AG09309 (cell line): ENCODE measurements around the gene RRM1.

ENCODE experiments used
- DNase-seq: peaks from one replicate; pipeline ENCODE4 v3.0.0-alpha.2; 2010; ENCODE audit warnings: low read depth
- H3K4me3 ChIP-seq: 2 replicates; pipeline ENCODE4 v1.5.1; 2011; ENCODE audit warnings: mild to moderate bottlenecking, low read depth, low read length, moderate library complexity; ENCODE audit not compliant: control insufficient read depth
- TF ChIP-seq, protein P1 (sequence below): IDR thresholded peaks from 2 replicates; pipeline ENCODE4 v1.5.1; 2011; ENCODE audit warnings: mild to moderate bottlenecking, low read depth, low read length, inconsistent platforms; ENCODE audit not compliant: insufficient read depth, control insufficient read depth; ENCODE audit errors: missing control alignments

The RRM1 gene

DNA sequence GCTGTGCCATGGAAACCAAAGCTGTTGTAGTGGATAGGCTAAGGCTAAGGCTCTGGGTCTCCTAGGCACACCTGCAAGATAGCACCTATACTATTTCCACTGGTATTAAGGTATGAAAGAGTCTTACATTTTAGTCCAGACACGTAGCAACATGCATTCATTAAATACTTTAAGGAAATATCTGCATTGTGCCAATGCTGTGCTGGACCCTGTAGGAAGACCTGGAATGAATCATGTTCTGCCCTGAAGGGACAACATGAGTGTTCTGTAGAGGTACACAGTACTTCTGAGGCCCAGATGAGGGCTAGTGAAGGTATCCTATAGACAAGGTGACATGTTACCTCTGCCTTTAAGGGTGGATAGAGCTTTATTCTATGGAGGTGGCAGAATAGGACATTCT, 35.2 kb upstream of the RRM1 start:
- TF ChIP-seq, protein P1, sequence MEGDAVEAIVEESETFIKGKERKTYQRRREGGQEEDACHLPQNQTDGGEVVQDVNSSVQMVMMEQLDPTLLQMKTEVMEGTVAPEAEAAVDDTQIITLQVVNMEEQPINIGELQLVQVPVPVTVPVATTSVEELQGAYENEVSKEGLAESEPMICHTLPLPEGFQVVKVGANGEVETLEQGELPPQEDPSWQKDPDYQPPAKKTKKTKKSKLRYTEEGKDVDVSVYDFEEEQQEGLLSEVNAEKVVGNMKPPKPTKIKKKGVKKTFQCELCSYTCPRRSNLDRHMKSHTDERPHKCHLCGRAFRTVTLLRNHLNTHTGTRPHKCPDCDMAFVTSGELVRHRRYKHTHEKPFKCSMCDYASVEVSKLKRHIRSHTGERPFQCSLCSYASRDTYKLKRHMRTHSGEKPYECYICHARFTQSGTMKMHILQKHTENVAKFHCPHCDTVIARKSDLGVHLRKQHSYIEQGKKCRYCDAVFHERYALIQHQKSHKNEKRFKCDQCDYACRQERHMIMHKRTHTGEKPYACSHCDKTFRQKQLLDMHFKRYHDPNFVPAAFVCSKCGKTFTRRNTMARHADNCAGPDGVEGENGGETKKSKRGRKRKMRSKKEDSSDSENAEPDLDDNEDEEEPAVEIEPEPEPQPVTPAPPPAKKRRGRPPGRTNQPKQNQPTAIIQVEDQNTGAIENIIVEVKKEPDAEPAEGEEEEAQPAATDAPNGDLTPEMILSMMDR, result no peak
- no peak overlapping the region for H3K4me3 ChIP-seq
- DNase-seq, result no peak

DNA sequence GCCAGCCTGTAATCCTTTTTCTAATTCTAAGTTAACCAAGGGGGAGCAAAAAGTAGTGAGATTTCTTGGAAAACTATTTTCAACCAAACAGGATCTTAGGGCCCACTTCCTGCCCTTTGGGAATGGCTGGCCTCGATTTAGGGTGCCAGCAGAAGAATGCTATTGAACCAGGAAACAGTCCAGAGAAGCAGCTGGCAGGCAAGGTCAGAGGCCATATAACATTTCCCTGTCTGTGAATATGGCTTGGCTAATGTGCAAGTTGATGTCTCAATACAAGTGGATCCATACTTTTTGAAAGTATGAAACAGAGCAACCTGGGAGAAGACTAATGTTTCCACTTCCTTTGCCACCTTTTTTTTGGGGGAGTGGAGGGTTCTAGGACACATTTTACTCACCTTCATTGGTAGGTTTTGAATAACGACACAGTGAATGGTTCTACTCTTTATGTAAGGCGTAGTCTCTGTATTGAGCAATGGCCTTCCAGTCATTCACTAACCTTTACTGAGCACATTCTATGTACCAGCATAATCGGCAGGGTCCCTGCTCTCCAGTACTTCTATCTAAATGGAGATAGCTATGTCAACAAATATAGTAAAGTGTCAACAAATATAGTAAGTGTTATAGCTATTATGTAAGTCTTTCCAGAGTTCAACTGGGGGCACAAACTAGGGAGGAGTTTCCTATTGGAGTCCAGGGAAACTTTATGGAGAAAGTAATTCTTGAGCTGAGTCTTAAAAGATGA, 34.2 kb upstream of the RRM1 start:
- DNase-seq, result no peak
- no peak overlapping the region for H3K4me3 ChIP-seq
- TF ChIP-seq, protein P1, result no peak

- no peak overlapping the region for H3K4me3 ChIP-seq
- TF ChIP-seq, protein P1, result no peak
- DNase-seq, result no peak
These were observed 32.9 kb upstream of the RRM1 start for GRCh38 chr11:4061700-4062099.

DNA sequence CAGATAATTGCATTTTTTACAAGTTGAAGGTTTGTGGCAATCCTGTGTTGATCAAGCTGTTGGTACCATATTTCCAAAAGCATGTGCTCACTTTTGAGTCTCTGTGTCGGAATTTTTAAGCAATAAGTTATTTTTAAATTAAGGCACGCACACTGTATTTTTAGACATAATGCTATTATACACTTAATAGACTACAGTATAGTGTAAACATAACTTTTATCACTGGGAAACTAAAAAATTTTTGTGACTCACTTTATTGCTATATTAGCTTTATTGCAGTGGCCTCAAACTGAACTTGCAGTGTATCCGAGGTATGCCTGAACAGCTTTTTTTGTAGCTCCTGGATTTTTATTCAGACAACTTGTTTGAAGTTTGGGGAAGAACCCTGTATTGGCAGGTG, 31.3 kb upstream of the RRM1 start:
- DNase-seq, result no peak
- TF ChIP-seq, protein P1, result no peak

GRCh38 chr11:4064278-4064955, 30.2 kb upstream of the RRM1 start:
- no peak for DNase-seq
- TF ChIP-seq, protein P1, result no peak

More for the DNA sequence above, 31.3 kb upstream of the RRM1 start:
- H3K4me3 ChIP-seq, result no peak overlapping the region

DNA sequence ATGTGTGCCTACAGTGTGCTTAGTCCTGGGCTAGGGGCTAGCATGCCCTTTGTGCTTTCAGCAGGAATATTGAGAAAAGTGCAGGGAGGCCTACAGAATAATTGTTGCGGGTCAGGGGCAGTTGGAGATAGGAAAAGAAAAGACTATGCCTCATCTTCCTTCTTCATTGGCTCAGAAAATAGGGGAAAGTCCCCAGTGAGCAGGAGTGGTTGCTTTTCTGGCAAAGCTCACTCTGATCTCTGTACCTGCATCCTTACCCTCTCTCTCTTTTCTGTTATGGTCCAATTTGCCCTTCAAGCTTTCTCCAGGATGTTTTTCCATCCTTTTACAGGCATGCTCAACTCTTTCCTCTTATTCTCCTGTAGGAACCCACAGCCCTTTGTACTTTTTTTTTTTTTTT, 29.5 kb upstream of the RRM1 start:
- no peak overlapping the region for H3K4me3 ChIP-seq
- TF ChIP-seq, protein P1, result no peak
- DNase-seq, result no peak

More at GRCh38 chr11:4064278-4064955, 30.2 kb upstream of the RRM1 start:
- H3K4me3 ChIP-seq, result no peak overlapping the region
